CD4-positive, alpha-beta T cell treated with Interleukin-4 for 4 hours (primary cell): ENCODE data around the gene SSBP3.

Experiments
- DNase-seq: peaks from one replicate; pipeline ENCODE4 v3.0.0-alpha.2; 2020

Gene SSBP3

DNA sequence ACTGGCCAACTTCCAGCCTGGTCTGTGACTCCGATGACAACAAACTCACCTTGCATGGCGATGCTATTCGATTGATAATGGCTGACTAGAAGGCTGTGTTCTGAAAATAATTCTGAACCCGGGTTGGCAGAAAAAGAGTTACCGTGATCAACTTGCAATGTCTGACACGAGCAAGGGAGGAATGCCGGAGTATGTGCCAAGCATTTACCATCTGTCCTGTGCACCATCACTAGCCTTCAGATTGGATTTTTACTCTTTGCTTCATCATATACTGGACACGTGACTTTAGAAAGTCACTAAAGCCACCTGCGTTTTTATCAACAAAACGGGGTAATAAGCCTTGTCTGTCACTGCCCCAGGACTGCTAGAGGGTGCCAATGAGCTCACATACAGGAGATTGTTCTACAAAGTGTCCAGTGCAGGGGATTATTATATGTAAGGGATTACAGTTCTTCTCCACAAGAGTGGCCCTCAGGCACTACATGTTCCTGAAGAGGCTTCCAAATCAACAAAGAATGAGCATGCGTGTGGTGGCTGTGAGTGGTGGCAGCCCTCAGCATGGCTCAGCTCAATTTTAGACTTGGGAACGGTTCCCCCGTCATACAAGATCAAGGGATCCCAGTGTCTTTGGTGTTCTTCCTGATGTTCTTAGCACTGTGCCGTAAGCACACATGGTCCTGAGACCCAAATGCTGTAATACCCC, 35.8 kb downstream of the SSBP3 start:
- DNase-seq, result no peak

DNA sequence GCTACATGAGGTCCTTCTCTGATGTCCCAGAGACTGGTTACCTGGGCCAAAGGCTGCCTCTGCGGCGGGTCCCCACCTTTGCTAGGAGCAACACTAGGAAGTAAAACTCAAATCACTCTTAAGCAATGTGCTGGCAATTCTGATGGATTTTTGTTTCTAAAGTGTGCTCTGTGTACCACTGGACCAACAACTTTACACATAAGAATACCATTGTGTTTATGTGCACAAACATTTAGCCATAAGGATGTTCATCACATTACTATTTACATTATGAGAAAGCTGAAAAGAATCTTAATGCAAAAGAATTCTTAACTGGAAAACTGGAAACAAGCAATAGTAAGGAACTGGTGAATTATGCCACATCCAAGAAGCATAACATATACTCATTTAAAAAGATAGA, 38.6 kb downstream of the SSBP3 start:
- no peak for DNase-seq

DNA sequence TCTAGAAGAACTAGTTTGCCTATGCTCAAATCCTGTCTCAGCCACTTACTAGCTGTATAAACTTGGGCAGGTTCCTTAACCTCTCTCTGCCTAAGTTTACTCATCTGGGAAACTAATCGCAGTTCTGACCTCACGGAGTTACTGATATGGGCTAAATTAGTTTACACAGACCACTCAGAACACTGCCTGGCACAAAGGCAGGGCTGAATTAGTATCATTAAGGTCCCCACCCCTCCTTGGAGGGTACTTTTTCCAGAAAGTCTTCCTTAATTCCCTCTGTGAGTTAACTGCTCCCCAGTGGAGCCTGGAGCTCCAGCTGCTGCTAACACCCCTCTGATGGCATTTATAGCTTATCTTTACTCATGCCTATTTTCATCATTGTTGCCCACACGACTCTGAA, 40.3 kb downstream of the SSBP3 start:
- no peak for DNase-seq

DNA sequence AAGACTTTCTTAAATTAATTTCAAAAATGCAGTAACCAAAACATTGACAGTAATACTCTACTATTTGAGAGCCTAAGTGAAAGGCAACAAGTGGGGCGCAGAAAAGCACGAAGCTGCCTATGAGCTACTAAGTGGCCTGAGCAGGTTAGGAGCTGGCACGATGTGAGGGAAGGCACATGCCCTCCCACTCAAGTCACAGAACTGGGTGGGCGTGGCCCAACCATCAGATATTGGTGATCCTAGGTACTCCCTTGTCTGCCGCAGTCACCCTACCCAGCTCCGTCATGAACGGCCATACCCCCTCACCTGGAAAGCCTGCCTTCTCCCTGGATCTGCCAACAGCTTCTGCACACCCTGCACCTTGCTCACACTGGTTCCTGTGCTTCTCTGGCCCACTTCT, 40.8 kb downstream of the SSBP3 start:
- DNase-seq, result no peak

DNA sequence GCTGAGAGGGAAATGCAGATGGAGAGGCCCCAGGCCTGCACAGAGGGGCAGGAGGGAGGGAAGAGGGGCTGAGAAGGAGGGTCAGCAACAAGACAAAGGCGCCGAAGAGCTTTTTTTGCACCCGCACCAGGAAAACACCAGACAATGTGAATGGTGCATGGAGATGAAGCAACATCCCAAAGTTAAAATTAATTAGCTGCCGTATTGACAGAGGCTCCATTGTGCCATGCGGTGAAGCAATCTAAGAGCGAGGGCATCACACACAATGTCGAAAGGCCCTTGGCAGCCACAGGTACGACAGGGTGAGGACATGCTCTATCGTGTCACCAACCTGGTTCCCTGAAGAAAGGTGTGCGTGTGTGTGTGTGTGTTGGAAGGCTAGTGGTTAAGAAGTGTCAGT, 41.2 kb downstream of the SSBP3 start:
- no peak for DNase-seq

DNA sequence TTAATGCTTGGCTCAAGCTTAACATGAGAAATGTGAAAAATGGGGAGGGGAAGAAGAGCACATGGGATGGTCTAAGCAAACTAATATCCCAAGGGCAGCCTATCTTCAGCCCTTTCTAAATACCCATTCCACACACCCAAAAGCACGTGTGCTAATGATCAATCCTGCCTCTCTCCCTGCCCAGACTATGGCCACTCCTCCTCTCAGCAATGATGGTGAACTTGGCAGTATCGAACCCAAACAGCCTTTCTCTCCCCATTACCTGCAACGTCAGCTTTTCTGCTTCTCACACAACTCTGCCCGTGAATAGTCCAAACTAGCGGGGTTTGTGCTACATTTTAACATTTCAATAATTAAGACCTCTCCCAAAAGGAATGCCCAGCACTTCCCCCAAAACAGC, 41.6 kb downstream of the SSBP3 start:
- no peak for DNase-seq

DNA sequence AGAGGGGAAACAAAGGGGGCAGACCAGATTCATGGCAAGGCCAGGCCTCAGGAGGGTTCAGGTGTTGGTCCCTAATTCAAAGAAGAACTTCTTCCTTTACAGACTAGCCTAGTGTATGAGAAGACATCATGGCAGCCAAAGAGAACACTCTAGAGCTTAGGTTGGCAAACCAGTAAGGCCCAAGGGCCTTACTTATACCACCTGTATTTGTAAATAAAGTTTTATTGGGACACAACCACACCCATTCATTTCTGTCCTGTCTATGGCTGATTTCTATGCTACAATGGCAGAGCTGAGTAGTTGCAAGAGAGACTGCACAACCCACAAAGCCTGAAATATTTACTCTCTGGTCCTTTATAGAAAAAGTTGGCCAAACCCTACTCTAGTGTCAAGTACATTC, 42.3 kb downstream of the SSBP3 start:
- DNase-seq, result no peak

DNA sequence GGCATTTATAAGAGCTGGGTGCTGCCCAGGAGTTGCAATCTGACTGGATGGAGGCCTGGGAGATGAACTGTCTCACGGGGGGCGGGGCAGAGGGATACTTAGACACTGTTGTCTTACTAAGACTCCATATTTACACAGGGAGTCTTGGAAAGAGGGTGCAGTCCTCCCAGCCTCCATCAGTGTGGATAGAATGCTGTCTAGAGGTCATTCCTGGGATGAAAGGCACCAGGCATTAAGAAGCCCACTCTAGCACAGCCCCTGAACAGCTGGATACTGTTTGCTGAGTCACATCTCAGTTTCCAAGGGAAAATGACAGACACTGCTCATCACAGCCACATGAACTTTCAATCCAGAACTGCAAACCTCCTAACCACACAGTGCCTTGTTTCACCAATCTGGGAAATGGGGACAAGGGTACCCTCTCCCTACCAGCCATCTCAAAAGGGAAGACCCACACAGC, 43.3 kb downstream of the SSBP3 start:
- DNase-seq, result no peak

DNA sequence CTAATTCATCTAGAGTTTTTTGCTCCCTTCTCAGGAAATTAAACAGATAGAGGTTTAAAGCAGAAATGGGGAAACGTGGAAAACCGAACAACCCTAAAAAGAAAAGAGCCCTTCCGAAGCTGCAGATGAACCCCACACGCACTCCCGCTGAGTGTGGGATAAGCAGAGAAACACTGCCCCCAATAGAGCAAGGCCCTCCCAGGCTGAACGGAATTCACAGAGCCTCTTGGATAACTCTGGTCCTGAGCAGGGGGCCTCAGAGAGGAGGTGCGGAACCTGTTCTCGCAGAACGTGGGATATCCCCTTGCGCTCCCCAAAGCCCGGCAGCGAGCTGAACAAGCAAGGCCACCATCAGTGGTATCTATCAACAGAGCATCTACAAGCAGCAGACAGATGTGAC, 44.9 kb downstream of the SSBP3 start:
- no peak for DNase-seq

DNA sequence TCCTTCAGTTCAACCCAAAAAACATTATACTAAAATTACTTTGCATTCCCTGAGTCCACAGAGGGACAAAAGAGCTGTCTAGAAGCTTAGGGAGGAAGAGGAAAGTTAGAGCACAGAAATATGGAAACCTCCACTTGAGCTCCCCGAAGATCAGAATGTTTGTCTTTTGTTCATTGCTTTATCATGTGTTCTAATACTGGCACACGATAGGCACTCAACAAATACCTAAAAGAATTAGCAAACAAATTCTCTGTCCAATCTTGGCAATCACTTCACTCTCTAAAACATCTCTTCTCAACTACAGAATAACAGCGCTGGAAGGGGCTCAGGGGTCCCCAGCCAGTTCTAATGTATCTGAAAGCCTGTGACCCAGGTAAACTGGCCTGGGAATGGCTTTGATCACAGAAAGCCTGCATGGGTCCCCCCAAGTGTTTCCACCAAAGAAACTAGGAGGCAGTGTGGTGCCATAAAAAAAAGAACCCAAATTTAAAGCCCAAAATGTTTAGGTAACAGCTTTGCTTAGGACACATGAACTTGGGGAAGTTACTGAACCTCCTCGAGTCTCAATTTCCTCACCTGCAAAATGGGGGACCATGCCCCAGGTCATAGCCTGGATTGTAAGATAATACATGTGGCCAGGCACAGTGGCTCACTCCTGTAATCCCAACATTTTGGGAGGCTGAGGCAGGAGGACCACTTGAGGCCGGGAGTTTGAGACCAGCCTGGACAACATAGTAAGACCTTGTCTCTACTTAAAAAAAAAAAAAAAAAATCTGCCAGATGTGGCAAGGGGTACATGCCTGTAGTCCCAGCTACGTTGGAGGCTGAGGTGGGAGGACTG, 45.8 kb downstream of the SSBP3 start:
- DNase-seq, result no peak

DNA sequence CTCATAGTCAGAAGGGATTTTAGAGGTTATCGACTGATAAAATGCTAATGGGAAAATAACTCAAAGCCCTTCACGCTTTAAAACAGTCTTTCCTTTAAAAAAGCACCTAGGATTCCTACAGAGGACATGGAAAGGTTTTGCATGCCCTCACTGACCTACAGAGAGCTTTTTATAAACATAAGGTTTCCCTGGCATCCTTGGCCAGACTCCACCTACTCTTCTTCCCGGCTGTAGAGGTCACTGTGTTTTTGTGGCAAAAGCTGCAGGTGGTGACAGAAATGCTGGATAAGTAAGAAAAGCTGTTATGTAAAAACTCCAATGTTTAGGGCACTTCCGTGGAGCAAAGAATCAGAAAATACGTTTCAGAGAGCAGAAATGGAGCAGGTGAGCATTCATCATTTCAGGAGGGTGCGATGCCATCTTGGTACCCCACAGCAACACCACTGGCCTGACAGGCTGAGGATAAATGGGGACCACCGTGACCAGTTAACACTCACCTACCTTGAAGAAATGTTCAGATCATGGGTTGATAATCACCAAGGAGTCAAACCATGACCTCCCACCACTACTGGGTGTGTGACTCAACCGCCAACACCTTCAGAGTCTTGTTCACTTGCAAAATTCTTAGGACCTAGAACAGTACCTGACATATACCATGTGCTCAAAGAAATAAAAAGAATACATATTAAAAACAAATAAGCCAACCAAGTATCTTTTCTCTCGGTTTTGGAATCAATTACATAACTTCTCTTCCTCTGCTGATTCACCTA, 46.6 kb downstream of the SSBP3 start:
- no peak for DNase-seq

DNA sequence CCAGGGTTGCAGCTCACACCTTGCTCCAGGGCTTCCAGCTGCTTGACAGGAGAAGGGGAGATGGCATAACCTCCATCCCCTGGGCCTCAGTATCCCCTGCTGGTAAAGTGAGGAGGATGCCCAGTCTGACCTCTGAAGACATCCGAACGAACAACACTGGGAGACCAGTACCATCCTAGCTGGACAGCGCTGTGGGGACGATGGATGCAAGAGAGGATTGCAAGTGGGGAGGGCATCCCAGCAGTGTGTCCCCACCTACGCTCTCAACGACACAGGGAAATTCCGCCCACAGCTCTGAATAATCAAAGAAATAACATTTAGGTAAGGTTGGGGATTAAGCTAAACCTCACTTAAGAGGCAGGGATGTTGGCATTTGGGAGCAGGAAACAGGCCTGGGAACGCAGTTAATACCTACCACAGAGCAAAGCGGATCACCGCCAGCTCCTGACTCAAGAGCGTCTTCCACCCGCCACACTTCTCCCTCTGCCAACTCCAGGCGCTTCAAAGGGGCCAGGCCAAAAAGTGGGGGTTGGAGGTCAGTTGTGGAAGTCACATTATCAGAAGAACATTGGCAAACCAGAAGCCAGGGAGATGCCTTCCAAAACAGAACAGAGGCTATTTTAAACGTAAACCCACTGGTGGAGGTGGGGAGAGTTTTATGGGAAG, 47.6 kb downstream of the SSBP3 start:
- no peak for DNase-seq

DNA sequence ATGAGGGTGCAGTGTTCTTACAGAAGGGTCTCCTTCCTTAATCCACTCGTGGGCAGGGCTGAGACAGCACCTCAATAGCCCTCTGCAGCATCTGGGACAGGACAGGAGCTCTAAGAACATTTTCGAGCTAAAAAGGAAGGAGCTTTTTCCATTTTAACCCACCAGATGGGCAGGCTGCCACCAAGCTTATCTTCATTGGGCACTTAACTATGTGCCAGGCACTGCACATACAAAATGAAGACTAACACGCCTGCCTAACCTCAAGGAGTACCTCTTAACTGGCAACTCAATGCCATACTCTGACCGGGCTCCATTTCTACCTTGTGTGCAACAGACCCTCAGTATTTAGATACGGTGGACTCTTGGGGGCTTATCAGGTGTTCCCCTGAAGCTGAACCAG, 48.2 kb downstream of the SSBP3 start:
- no peak for DNase-seq

DNA sequence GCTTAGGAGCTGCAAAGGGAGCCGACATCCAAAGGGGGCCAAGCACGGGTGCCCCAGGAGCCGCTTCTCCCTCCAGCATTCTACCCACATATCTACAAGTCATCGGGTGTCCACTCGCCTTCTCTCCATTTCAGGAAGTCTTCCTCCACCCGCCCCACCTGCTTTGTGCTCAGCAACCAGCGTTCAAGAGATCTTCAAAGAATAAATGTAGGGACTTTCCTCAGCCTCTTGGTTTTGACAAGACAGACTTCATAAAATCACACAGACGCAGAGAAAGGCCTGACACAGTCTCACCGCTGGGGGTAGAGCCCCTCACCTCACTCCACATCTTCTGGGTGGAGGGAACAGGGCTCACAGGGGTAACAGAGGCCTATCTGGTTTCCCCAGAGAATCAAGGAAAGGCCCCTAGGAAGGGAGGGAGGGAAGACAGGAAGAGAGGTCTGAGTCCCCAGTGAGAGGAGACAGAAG, 49.5 kb downstream of the SSBP3 start:
- DNase-seq, result peak; percentile 47

DNA sequence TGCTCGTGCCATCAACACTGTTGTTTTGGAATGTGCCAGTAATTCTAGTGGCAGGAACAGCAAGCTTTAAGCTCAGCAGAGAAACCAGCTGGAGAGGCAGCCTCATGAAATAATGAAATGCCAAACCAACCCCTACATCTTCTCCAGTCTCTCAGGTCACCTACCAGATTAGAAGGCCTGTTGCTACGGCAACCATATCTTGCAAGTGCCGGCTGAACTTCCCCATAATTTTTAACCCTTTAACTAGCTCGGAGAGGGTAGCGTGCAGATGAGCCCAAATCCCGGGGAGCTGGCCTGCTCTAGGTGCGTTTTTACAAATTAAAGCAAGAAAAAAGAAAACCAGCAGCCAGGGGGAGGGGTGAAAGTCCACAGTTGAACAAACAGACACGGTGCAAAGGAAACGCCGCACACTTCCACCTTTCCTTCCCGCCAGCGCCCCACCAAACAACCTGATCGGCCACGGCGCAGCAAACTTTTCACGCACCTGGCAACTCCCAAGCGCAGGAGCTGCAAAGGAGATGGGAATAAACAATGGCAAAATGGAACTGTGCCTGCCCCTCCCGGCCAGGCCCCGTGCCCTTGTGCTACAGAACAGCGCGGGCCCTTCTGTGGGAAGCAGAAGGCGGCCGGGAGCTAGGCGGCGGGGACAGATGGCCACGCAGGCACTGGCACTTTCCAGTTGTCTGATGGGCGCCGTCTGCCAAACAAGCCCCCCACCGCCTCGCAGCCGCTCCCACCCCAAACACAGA, 50.1 kb downstream of the SSBP3 start:
- DNase-seq, result no peak

DNA sequence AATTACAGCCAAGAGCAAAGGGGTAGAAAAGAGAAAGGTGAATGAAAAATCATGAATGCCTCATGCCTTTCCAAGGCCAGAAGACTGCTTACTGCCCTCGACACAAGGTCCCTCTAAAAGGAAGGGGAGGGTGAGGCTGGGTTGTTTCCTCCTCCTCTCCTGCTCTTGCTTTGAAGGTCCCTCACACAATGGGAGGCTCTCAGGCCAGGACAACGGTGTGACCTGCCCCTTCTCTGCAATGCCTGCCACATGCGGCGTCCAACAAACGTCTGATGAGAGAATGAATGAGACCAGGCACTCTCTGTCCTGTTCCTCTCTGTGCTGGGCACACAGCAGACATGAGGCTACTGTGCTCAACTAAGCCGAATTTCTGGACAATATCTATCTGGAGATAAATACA, 51.3 kb downstream of the SSBP3 start:
- DNase-seq, result no peak

DNA sequence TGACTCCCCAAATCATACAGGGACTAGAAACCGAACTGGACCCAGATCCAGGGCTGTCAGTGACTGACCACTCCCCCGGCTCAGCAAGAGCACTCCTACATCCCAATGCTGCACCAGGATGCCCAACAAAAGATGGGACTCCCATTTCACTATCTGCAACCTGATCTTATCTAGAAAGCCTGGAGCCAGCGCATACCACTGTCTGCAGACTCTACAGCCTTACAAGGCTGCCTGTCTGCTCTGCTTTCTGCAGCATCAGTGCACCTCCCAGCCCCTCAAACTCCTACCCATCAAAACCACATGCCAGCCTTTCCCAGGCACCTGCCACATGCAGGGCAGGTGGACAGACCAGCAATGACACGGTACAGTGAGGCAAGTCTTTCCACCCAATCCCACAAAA, 52.2 kb downstream of the SSBP3 start:
- no peak for DNase-seq

DNA sequence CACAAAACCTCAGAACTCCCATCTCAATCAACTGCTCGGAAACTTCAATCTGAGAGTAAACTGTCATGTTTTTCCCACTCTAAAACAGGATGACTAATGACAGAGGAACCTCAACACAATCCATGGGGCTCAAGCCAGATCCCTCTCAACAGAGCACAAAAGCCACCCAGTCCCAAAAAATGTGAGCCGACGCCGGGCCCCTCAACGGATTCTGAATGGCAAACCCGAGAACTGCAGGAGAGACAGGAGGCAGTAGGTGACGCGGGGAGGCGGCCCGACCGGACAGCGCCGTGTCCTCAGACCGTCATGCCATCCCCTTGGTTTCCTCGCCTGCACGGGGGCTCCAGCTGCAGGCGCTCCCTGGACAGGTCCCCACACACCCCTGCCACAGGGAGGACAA, 53.4 kb downstream of the SSBP3 start:
- DNase-seq, result no peak

DNA sequence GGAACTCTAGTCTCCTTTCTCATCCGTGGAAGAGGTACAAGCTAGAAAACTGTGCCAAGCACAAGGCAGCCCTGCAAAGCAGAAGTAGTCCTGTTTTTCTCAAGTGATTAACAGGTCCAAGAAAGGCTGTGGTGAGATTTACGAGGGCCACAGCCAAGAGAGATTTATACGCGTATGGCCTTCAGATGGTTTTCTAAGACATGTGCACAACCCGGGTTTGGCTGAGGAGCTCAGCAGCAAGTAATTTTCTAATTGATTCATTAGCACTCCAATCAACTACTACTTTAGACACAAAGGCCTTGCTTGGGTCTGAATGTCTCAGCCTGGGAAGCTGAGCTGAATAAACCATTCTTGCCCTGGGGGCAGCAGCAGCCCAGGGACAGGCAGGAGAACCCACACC, 55.8 kb downstream of the SSBP3 start:
- DNase-seq, result no peak

DNA sequence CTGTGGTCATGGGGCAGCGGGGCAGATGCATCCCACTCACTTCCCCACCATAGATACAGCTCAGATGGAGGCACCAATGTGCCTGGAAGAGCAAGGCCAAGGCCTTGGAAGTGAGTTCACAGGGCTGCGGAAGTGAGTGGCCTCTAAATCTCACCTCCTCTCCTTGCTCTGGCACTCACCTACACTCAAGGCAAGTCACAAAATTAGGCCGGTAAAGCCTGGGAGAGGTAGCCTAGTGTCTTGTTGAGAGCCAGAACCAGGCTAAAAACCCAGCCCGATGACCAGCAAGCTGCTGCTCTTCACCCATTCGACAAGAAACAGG, 57.5 kb downstream of the SSBP3 start:
- DNase-seq, result no peak

DNA sequence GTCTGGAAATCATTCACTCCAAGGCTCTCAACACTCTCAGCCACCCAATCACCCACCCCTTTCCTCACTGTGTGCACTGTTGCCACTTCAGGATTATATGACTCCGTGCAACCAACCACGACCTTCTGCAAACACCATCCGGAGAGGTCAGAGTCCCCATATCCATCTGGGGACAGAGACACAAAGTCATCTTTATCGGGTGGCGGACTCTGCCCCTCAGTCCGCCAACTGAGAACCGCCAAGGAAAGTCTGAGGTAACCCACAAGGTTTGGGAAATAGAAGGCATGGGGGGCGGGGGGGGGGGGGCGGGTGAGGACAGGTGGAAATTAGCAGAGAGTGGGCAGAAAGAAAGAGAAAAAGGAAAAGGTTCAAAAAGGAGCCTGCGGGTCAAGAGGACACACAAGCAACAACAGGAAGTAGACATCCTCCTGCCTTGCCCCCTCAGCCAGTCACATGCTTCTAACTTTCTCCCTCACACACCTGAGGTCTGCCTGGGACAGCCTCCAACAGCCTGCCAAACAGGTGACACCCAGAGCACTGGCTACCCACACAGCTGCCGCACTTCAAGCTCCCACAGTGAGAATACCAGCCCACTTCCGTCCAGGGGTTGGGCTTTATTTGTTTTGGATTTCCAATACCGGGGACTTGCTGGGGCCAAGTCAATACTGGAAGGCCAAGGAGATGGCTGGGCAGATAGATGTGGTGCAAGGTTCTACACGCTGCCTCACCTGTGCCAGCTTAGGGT, 58.1 kb downstream of the SSBP3 start:
- DNase-seq, result no peak
